ENCODE data around the gene RABGGTA. TPM values are rescaled to one million over a fixed set of nuclear protein-coding genes. Genes with fewer than 3 reads are reported as not detected.

The RABGGTA gene
- total and polyA plus RNA-seq, 5 donors from 2014 or later, result 25.1 to 78.6 (median 31.9) TPM

DNA sequence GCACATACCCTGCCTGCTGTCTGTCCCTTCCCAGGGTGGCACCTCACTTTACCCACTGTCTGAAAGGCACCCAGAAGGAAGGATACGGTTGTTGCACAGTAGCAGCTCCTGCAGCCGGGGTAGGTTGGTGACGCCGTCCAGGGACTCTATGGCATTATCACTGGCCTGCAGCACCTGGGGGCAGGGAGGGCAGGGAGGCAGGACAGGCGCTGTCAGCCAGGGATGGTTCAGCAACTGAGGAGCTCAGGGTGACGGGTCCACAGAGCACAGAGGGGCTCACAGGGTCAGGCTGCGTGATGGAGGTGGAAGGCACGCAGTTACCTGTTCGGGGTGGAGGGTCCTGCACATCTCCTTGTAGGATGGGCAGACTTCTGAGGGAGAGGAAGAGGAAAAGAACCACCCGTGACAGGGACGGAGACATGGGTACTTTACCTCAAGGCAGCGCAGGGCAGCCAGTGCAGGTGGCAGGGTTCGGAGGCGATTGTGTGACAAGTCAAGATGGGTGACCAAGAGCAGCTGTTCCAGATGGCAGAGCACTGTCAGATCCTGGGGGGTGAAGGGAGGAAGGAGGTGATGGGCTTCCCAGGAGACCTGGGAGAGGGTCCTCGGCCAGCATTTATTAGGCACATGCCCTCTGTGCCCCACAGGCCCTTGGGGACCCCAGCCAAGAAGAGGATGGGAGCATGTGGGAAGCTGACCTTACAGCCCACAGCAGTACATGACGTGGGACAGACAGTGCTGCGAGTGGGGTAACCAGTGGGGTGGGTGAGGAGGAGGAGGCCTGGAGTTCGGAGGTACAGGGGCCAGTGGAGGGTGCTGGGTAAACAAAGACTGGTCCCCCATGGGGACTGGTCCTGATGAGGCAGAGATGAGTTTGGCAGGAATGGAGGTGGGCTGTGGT, 4.8 kb downstream of the RABGGTA start:
- Mint-ChIP-seq H3K27me3 (no peaks in the 10 kb centered on the region), H3K9me3 (no peaks in the 10 kb centered on the region), H3K4me1 (peaks cover 6 to 20% (median 8%) of the 10 kb centered on the region in 4 donors), H3K4me3 (peak overlapping the region in 2 of 4 donors; percentile 24 to 66), H3K27ac (peak overlapping the region in 2 of 3 donors; percentile 75 to 96), H3K36me3 (peaks cover 25% of the 10 kb centered on the region)
- no peak for ATAC-seq (ENCODE audit: low read depth in 2 of 2)
- Histone ChIP-seq H3K27me3 (ENCODE audit: control insufficient read depth, insufficient read depth, low read length) (no peaks in the 10 kb centered on the region), H3K36me3 (ENCODE audit: control insufficient read depth, insufficient read depth, low read length) (peaks cover 26% of the 10 kb centered on the region), H3K4me1 (ENCODE audit: control insufficient read depth, insufficient read depth, low read length, poor library complexity, severe bottlenecking) (peaks cover 8% of the 10 kb centered on the region), H3K4me3 (ENCODE audit: low read depth, low read length) (no peak overlapping the region), H3K27ac (ENCODE audit: insufficient read depth, low read length, poor library complexity, severe bottlenecking) (no peak overlapping the region), H3K9me3 (ENCODE audit: control insufficient read depth in 2 of 2, low read length in 2 of 2) (no peaks in the 10 kb centered on the region)
- DNase-seq, result no peak

- H3K27ac Mint-ChIP-seq, result peak overlapping the region in 1 of 3 donors; percentile 85
- H3K36me3 Mint-ChIP-seq, result peaks cover 29% of the 10 kb centered on the region
- peaks cover 0 to 7% (median 0%) of the 10 kb centered on the region in 4 donors for H3K4me1 Mint-ChIP-seq
- no peak for ATAC-seq (ENCODE audit: low read depth in 2 of 2)
- no peaks in the 10 kb centered on the region for H3K9me3 Mint-ChIP-seq
- H3K4me1 ChIP-seq (ENCODE audit: control insufficient read depth, insufficient read depth, low read length, poor library complexity, severe bottlenecking), result no peaks in the 10 kb centered on the region
- H3K9me3 ChIP-seq (ENCODE audit: control insufficient read depth in 2 of 2, low read length in 2 of 2), result no peaks in the 10 kb centered on the region
- H3K27ac ChIP-seq (ENCODE audit: insufficient read depth, low read length, poor library complexity, severe bottlenecking), result no peak overlapping the region
- H3K27me3 Mint-ChIP-seq, result no peaks in the 10 kb centered on the region
- DNase-seq, result no peak
- H3K27me3 ChIP-seq (ENCODE audit: control insufficient read depth, insufficient read depth, low read length), result no peaks in the 10 kb centered on the region
- H3K4me3 ChIP-seq (ENCODE audit: low read depth, low read length), result no peak overlapping the region
- H3K4me3 Mint-ChIP-seq, result no peak overlapping the region
- peaks cover 26% of the 10 kb centered on the region for H3K36me3 ChIP-seq (ENCODE audit: control insufficient read depth, insufficient read depth, low read length)
Observed at GRCh38 chr14:24264298-24264697, 7.1 kb downstream of the RABGGTA start.

- Mint-ChIP-seq H3K27ac (no peak overlapping the region), H3K9me3 (no peaks in the 10 kb centered on the region), H3K27me3 (no peaks in the 10 kb centered on the region), H3K4me1 (peaks cover 0 to 7% (median 0%) of the 10 kb centered on the region in 4 donors), H3K4me3 (no peak overlapping the region), H3K36me3 (peaks cover 29% of the 10 kb centered on the region)
- DNase-seq (no peak), ATAC-seq (ENCODE audit: low read depth in 2 of 2) (no peak)
- Histone ChIP-seq H3K4me1 (ENCODE audit: control insufficient read depth, insufficient read depth, low read length, poor library complexity, severe bottlenecking) (no peaks in the 10 kb centered on the region), H3K27me3 (ENCODE audit: control insufficient read depth, insufficient read depth, low read length) (no peaks in the 10 kb centered on the region), H3K4me3 (ENCODE audit: low read depth, low read length) (no peak overlapping the region), H3K9me3 (ENCODE audit: control insufficient read depth in 2 of 2, low read length in 2 of 2) (no peaks in the 10 kb centered on the region), H3K36me3 (ENCODE audit: control insufficient read depth, insufficient read depth, low read length) (peaks cover 21% of the 10 kb centered on the region), H3K27ac (ENCODE audit: insufficient read depth, low read length, poor library complexity, severe bottlenecking) (no peak overlapping the region)
Observed at GRCh38 chr14:24263848-24264247, 7.5 kb downstream of the RABGGTA start.

- no peaks in the 10 kb centered on the region for H3K9me3 Mint-ChIP-seq
- peaks cover 0 to 7% (median 0%) of the 10 kb centered on the region in 4 donors for H3K4me1 Mint-ChIP-seq
- H3K4me3 Mint-ChIP-seq, result peak within 1 kb of the TSS in 1 of 4 donors; percentile 48
- H3K36me3 ChIP-seq (ENCODE audit: control insufficient read depth, insufficient read depth, low read length), result peaks cover 19% of the 10 kb centered on the region
- ATAC-seq (ENCODE audit: low read depth in 2 of 2) (no peak), DNase-seq (no peak)
- no peaks in the 10 kb centered on the region for H3K27me3 ChIP-seq (ENCODE audit: control insufficient read depth, insufficient read depth, low read length)
- H3K27ac Mint-ChIP-seq, result no peak within 1 kb of the TSS
- H3K27me3 Mint-ChIP-seq, result no peaks in the 10 kb centered on the region
- H3K27ac ChIP-seq (ENCODE audit: insufficient read depth, low read length, poor library complexity, severe bottlenecking), result no peak within 1 kb of the TSS
- peaks cover 29% of the 10 kb centered on the region for H3K36me3 Mint-ChIP-seq
- H3K9me3 ChIP-seq (ENCODE audit: control insufficient read depth in 2 of 2, low read length in 2 of 2), result no peaks in the 10 kb centered on the region
- no peaks in the 10 kb centered on the region for H3K4me1 ChIP-seq (ENCODE audit: control insufficient read depth, insufficient read depth, low read length, poor library complexity, severe bottlenecking)
- H3K4me3 ChIP-seq (ENCODE audit: low read depth, low read length), result no peak within 1 kb of the TSS
Observed at GRCh38 chr14:24262821-24263733, 8.3 kb downstream of the RABGGTA start, which contains the start of gene TGM1. Gene TGM1 (minus strand): TSS chr14:24263177. CDS start chr14:24262352, 825 bp downstream.

DNA sequence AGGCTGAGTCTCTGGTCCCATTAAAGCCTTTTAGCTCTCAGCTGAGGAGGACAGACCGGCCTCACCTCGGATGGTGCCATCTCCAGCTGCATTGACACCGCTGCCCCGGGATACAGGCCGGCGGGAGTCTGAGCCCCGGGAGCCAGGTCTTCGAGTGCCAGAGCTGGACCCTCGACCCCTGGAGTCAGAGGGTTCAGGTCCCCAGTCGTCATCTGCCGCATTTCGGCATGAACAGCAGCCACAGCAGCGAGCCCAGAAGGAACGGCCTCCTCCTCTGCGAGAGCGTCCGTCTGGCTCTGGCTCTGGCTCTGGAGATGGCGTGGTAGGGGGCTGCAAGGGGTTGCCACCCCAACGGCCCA, 9.4 kb downstream of the RABGGTA start:
- ATAC-seq (ENCODE audit: low read depth in 2 of 2) (no peak), DNase-seq (no peak)
- H3K4me3 ChIP-seq (ENCODE audit: low read depth, low read length), result no peak overlapping the region
- Mint-ChIP-seq H3K9me3 (no peaks in the 10 kb centered on the region), H3K4me3 (no peak overlapping the region), H3K4me1 (peaks cover 0 to 4% (median 1%) of the 10 kb centered on the region in 4 donors), H3K27me3 (no peaks in the 10 kb centered on the region), H3K36me3 (peaks cover 24% of the 10 kb centered on the region), H3K27ac (no peak overlapping the region)
- H3K27me3 ChIP-seq (ENCODE audit: control insufficient read depth, insufficient read depth, low read length), result no peaks in the 10 kb centered on the region
- no peaks in the 10 kb centered on the region for H3K9me3 ChIP-seq (ENCODE audit: control insufficient read depth in 2 of 2, low read length in 2 of 2)
- peaks cover 13% of the 10 kb centered on the region for H3K36me3 ChIP-seq (ENCODE audit: control insufficient read depth, insufficient read depth, low read length)
- no peak overlapping the region for H3K27ac ChIP-seq (ENCODE audit: insufficient read depth, low read length, poor library complexity, severe bottlenecking)
- no peaks in the 10 kb centered on the region for H3K4me1 ChIP-seq (ENCODE audit: control insufficient read depth, insufficient read depth, low read length, poor library complexity, severe bottlenecking)

GRCh38 chr14:24261256-24261968, 10.0 kb downstream of the RABGGTA start:
- H3K36me3 Mint-ChIP-seq, result peaks cover 23% of the 10 kb centered on the region

GRCh38 chr14:24260780-24261157, 10.6 kb downstream of the RABGGTA start:
- peaks cover 4% of the 10 kb centered on the region for H3K36me3 ChIP-seq (ENCODE audit: control insufficient read depth, insufficient read depth, low read length)
- Mint-ChIP-seq H3K9me3 (no peaks in the 10 kb centered on the region), H3K27me3 (no peaks in the 10 kb centered on the region), H3K27ac (peak overlapping the region in 1 of 3 donors; percentile 59), H3K36me3 (peaks cover 19% of the 10 kb centered on the region), H3K4me3 (no peak overlapping the region), H3K4me1 (peaks cover 0 to 4% (median 0%) of the 10 kb centered on the region in 4 donors)
- H3K27me3 ChIP-seq (ENCODE audit: control insufficient read depth, insufficient read depth, low read length), result no peaks in the 10 kb centered on the region
- H3K9me3 ChIP-seq (ENCODE audit: control insufficient read depth in 2 of 2, low read length in 2 of 2), result no peaks in the 10 kb centered on the region
- DNase-seq (no peak), ATAC-seq (ENCODE audit: low read depth in 2 of 2) (no peak)
- H3K4me1 ChIP-seq (ENCODE audit: control insufficient read depth, insufficient read depth, low read length, poor library complexity, severe bottlenecking), result no peaks in the 10 kb centered on the region
- H3K4me3 ChIP-seq (ENCODE audit: low read depth, low read length), result no peak overlapping the region
- H3K27ac ChIP-seq (ENCODE audit: insufficient read depth, low read length, poor library complexity, severe bottlenecking), result no peak overlapping the region

More at GRCh38 chr14:24261256-24261968, 10.0 kb downstream of the RABGGTA start:
- Histone ChIP-seq H3K27me3 (ENCODE audit: control insufficient read depth, insufficient read depth, low read length) (no peaks in the 10 kb centered on the region), H3K36me3 (ENCODE audit: control insufficient read depth, insufficient read depth, low read length) (peaks cover 8% of the 10 kb centered on the region), H3K4me1 (ENCODE audit: control insufficient read depth, insufficient read depth, low read length, poor library complexity, severe bottlenecking) (no peaks in the 10 kb centered on the region), H3K27ac (ENCODE audit: insufficient read depth, low read length, poor library complexity, severe bottlenecking) (no peak overlapping the region), H3K9me3 (ENCODE audit: control insufficient read depth in 2 of 2, low read length in 2 of 2) (no peaks in the 10 kb centered on the region), H3K4me3 (ENCODE audit: low read depth, low read length) (no peak overlapping the region)
- Mint-ChIP-seq H3K4me1 (peaks cover 0 to 4% (median under 1%) of the 10 kb centered on the region in 4 donors), H3K27ac (no peak overlapping the region), H3K9me3 (no peaks in the 10 kb centered on the region), H3K4me3 (no peak overlapping the region), H3K27me3 (no peaks in the 10 kb centered on the region)
- DNase-seq, result no peak
- no peak for ATAC-seq (ENCODE audit: low read depth in 2 of 2)
